ENCODE results near the gene APOM.

Gene APOM

GRCh38 chr6:31702819-31703716 is 47.4 kb downstream of the APOM start, which contains the start of gene ABHD16A:
Gene ABHD16A, minus strand, starts transcription at chr6:31703324. Its CDS starts 43 bp downstream, at chr6:31703281.
- H3K4me3 ChIP-seq (ENCODE audit: low read length): peak within 1 kb of the TSS; percentile 93
- peak; percentile 97 for DNase-seq (ENCODE audit: low read depth)
- TF ChIP-seq CTCF (conservative IDR thresholded peaks at IDR 0.05; ENCODE audit: low read length): no peak

GRCh38 chr6:31705931-31706330 is 50.2 kb downstream of the APOM start:
- no peak overlapping the region for H3K4me3 ChIP-seq (ENCODE audit: low read length)
- no peak for DNase-seq (ENCODE audit: low read depth)
- TF ChIP-seq CTCF (conservative IDR thresholded peaks at IDR 0.05; ENCODE audit: low read length): no peak

GRCh38 chr6:31706599-31706998 is 50.9 kb downstream of the APOM start, which contains the start of gene LY6G6F:
Gene LY6G6F, plus strand, starts transcription at chr6:31706866. Its CDS starts 41 bp downstream, at chr6:31706907.
- DNase-seq (ENCODE audit: low read depth): no peak
- no peak for TF ChIP-seq CTCF (conservative IDR thresholded peaks at IDR 0.05; ENCODE audit: low read length)

GRCh38 chr6:31707701-31708100 is 52.0 kb downstream of the APOM start:
- no peak for DNase-seq (ENCODE audit: low read depth)
- H3K4me3 ChIP-seq (ENCODE audit: low read length): no peak overlapping the region
- TF ChIP-seq CTCF (conservative IDR thresholded peaks at IDR 0.05; ENCODE audit: low read length): no peak

More at GRCh38 chr6:31706599-31706998, 50.9 kb downstream of the APOM start, which contains the start of gene LY6G6F:
- no peak within 1 kb of the TSS for H3K4me3 ChIP-seq (ENCODE audit: low read length)
